ENCODE results near the gene SDC4. TPM values are rescaled to one million over a fixed set of nuclear protein-coding genes. Genes with fewer than 3 reads are reported as not detected.
A peak's percentile ranks its signal among the peaks of the same experiment; 100 is the strongest.

SDC4 gene
- polyA plus RNA-seq, 1 donor, result 7.2 TPM

GRCh38 chr20:45293041-45294002 lies 54.9 kb downstream of the SDC4 start:
- peak; percentile 57 for DNase-seq

GRCh38 chr20:45292343-45292742 lies 55.9 kb downstream of the SDC4 start:
- DNase-seq, result no peak

- no peak for DNase-seq
These were observed 56.7 kb downstream of the SDC4 start for GRCh38 chr20:45291526-45291925.

- DNase-seq, result peak; percentile 48
These were observed 57.4 kb downstream of the SDC4 start for GRCh38 chr20:45290677-45291355.

GRCh38 chr20:45289942-45290676 lies 58.1 kb downstream of the SDC4 start:
- no peak for DNase-seq

- DNase-seq, result no peak
These were observed 59.4 kb downstream of the SDC4 start for GRCh38 chr20:45288860-45289259.

- no peak for DNase-seq
These were observed 59.8 kb downstream of the SDC4 start for GRCh38 chr20:45288376-45288775.

GRCh38 chr20:45283551-45284057 lies 64.6 kb downstream of the SDC4 start:
- no peak for DNase-seq

GRCh38 chr20:45282700-45283550 lies 65.3 kb downstream of the SDC4 start:
- no peak for DNase-seq

GRCh38 chr20:45279992-45280391 lies 68.2 kb downstream of the SDC4 start:
- DNase-seq, result no peak

- no peak for DNase-seq
These were observed 72.9 kb downstream of the SDC4 start for GRCh38 chr20:45275338-45275737.

Other genes with a start within 250 kb of the SDC4 start
- gene KCNS1, start 247.3 kb downstream of the SDC4 start, polyA plus RNA-seq (ENCODE audit: insufficient read length), result 0.04 TPM
- not detected for gene WFDC5, start 233.2 kb downstream of the SDC4 start, polyA plus RNA-seq (ENCODE audit: insufficient read length)
- not detected for gene WFDC12, start 224.0 kb downstream of the SDC4 start, polyA plus RNA-seq (ENCODE audit: insufficient read length)
- gene PI3, start 173.5 kb downstream of the SDC4 start, polyA plus RNA-seq (ENCODE audit: insufficient read length), result not detected
- gene SEMG1, start 141.4 kb downstream of the SDC4 start, polyA plus RNA-seq (ENCODE audit: insufficient read length), result not detected
- gene SEMG2, start 127.1 kb downstream of the SDC4 start, polyA plus RNA-seq (ENCODE audit: insufficient read length), result not detected
- gene SLPI, start 93.9 kb downstream of the SDC4 start, polyA plus RNA-seq (ENCODE audit: insufficient read length), result not detected
- gene RBPJL, start 41.6 kb downstream of the SDC4 start, polyA plus RNA-seq (ENCODE audit: insufficient read length), result not detected
- 0.45 TPM for gene MATN4, start 40.1 kb downstream of the SDC4 start, polyA plus RNA-seq (ENCODE audit: insufficient read length)
- gene SYS1, start 14.7 kb upstream of the SDC4 start, polyA plus RNA-seq (ENCODE audit: insufficient read length), result 18.7 TPM
- gene TP53TG5, start 29.9 kb upstream of the SDC4 start, polyA plus RNA-seq (ENCODE audit: insufficient read length), result 0.89 TPM
- gene DBNDD2, start 59.9 kb upstream of the SDC4 start, polyA plus RNA-seq (ENCODE audit: insufficient read length), result 25.0 TPM
- 83.3 TPM for gene PIGT, start 67.7 kb upstream of the SDC4 start, polyA plus RNA-seq (ENCODE audit: insufficient read length)
- not detected for gene WFDC2, start 121.3 kb upstream of the SDC4 start, polyA plus RNA-seq (ENCODE audit: insufficient read length)
- not detected for gene SPINT3, start 167.2 kb upstream of the SDC4 start, polyA plus RNA-seq (ENCODE audit: insufficient read length)
- gene WFDC6, start 191.1 kb upstream of the SDC4 start, polyA plus RNA-seq (ENCODE audit: insufficient read length), result not detected
- 0.12 TPM for gene EPPIN, start 199.0 kb upstream of the SDC4 start, polyA plus RNA-seq (ENCODE audit: insufficient read length)
- not detected for gene WFDC8, start 230.9 kb upstream of the SDC4 start, polyA plus RNA-seq (ENCODE audit: insufficient read length)

Measured in hindlimb muscle (tissue), 1 donor.